H9 (cell line): Measurements from ENCODE around the gene PRDX4. TPM values are rescaled to one million over a fixed set of nuclear protein-coding genes. Genes with fewer than 3 reads are reported as not detected.

Source experiments
- DNase-seq: peaks from one replicate; pipeline ENCODE4 v3.0.0-alpha.2; 2017
- H2AFZ ChIP-seq: one replicate; pipeline ENCODE4 v1.6.1; 2013; ENCODE audit warnings: mild to moderate bottlenecking, low read length, control low read depth, moderate library complexity
- H2AK5ac ChIP-seq: 2 replicates; pipeline ENCODE4 v1.6.1; 2013; ENCODE audit warnings: low read length, control low read depth, mixed read lengths; ENCODE audit not compliant: insufficient read length
- H2BK120ac ChIP-seq: one replicate; pipeline ENCODE4 v1.6.1; 2013; ENCODE audit warnings: low read depth, mild to moderate bottlenecking, low read length, control low read depth, inconsistent platforms; ENCODE audit not compliant: poor library complexity, severe bottlenecking
- H2BK12ac ChIP-seq: 2 replicates; pipeline ENCODE4 v1.6.1; 2013; ENCODE audit warnings: low read length, control low read depth, mixed read lengths, low read depth; ENCODE audit not compliant: insufficient read length
- H2BK15ac ChIP-seq: 2 replicates; pipeline ENCODE4 v1.6.1; 2013; ENCODE audit warnings: low read depth, low read length, control low read depth
- H2BK20ac ChIP-seq: one replicate; pipeline ENCODE4 v1.6.1; 2013; ENCODE audit warnings: low read depth, mild to moderate bottlenecking, low read length, control low read depth, inconsistent platforms; ENCODE audit not compliant: poor library complexity, severe bottlenecking
- H2BK5ac ChIP-seq: 2 replicates; pipeline ENCODE4 v1.6.1; 2013; ENCODE audit warnings: low read length, control low read depth, mixed read lengths; ENCODE audit not compliant: insufficient read length
- H3K14ac ChIP-seq: 2 replicates; pipeline ENCODE4 v1.6.1; 2013; ENCODE audit warnings: low read length, control low read depth; ENCODE audit not compliant: insufficient read depth
- H3K18ac ChIP-seq: 2 replicates; pipeline ENCODE4 v1.6.1; 2013; ENCODE audit warnings: low read depth, mild to moderate bottlenecking, mixed read lengths, low read length, control low read depth; ENCODE audit not compliant: insufficient read length
- H3K23ac ChIP-seq: 2 replicates; pipeline ENCODE4 v1.6.1; 2013; ENCODE audit warnings: low read length, control low read depth, mixed read lengths, low read depth; ENCODE audit not compliant: insufficient read length
- H3K23me2 ChIP-seq: 2 replicates; pipeline ENCODE4 v1.6.1; 2013; ENCODE audit warnings: low read depth, mild to moderate bottlenecking, mixed read lengths, low read length, control low read depth; ENCODE audit not compliant: insufficient read length, poor library complexity, severe bottlenecking
- H3K27ac ChIP-seq: 2 replicates; pipeline ENCODE4 v1.5.1; 2013; ENCODE audit warnings: low read length, control low read depth, mixed read lengths, low read depth; ENCODE audit not compliant: insufficient read length
- H3K27me3 ChIP-seq: 2 replicates; pipeline ENCODE4 v1.6.1; 2013; ENCODE audit warnings: low read length, control low read depth, inconsistent platforms; ENCODE audit not compliant: insufficient read depth
- H3K4ac ChIP-seq: 2 replicates; pipeline ENCODE4 v1.6.1; 2013; ENCODE audit warnings: low read depth, mild to moderate bottlenecking, control low read depth, inconsistent platforms, low read length, moderate library complexity
- H3K4me1 ChIP-seq: 2 replicates; pipeline ENCODE4 v1.6.1; 2013; ENCODE audit warnings: low read length, control low read depth, inconsistent platforms; ENCODE audit not compliant: insufficient read depth
- H3K4me2 ChIP-seq: 2 replicates; pipeline ENCODE4 v1.6.1; 2013; ENCODE audit warnings: low read length, control low read depth, mixed read lengths; ENCODE audit not compliant: insufficient read length, insufficient read depth
- H3K56ac ChIP-seq: 2 replicates; pipeline ENCODE4 v1.6.1; 2013; ENCODE audit warnings: low read depth, mild to moderate bottlenecking, mixed read lengths, low read length, control low read depth; ENCODE audit not compliant: insufficient read length
- H3K79me1 ChIP-seq: 2 replicates; pipeline ENCODE4 v1.6.1; 2013; ENCODE audit warnings: low read depth, mild to moderate bottlenecking, moderate library complexity, low read length, control low read depth, inconsistent platforms; ENCODE audit not compliant: insufficient read depth, poor library complexity, severe bottlenecking
- H3K79me2 ChIP-seq: 2 replicates; pipeline ENCODE4 v1.6.1; 2013; ENCODE audit warnings: low read length, control low read depth, inconsistent platforms; ENCODE audit not compliant: insufficient read depth
- H3K9ac ChIP-seq: 2 replicates; pipeline ENCODE4 v1.6.1; 2013; ENCODE audit warnings: low read length, control low read depth, mixed read lengths; ENCODE audit not compliant: insufficient read length; ENCODE audit errors: extremely low read depth
- H3K9me3 ChIP-seq: one replicate; pipeline ENCODE4 v1.6.1; 2013; ENCODE audit warnings: low read depth, low read length, inconsistent platforms; ENCODE audit not compliant: control insufficient read depth
- H3T11ph ChIP-seq: one replicate; pipeline ENCODE4 v1.6.1; 2013; ENCODE audit warnings: mild to moderate bottlenecking, low read length, control low read depth, inconsistent platforms
- H4K20me1 ChIP-seq: one replicate; pipeline ENCODE4 v1.6.1; 2013; ENCODE audit not compliant: control insufficient read depth, insufficient read length, insufficient read depth
- H4K5ac ChIP-seq: 2 replicates; pipeline ENCODE4 v1.6.1; 2013; ENCODE audit warnings: low read depth, mild to moderate bottlenecking, mixed read lengths, low read length, control low read depth; ENCODE audit not compliant: insufficient read length
- H4K8ac ChIP-seq: replicated peaks from 2 replicates; pipeline ENCODE4 v1.6.1; 2013; ENCODE audit warnings: low read length, control low read depth, mixed read lengths, low read depth; ENCODE audit not compliant: insufficient read length
- H4K91ac ChIP-seq: 2 replicates; pipeline ENCODE4 v1.6.1; 2013; ENCODE audit warnings: low read depth, mild to moderate bottlenecking, moderate library complexity, mixed read lengths, low read length, control low read depth; ENCODE audit not compliant: insufficient read length
- H3K27ac Mint-ChIP-seq, 3 experiments: 2 replicates in 2 of 3; 3 replicates in 1 of 3; pipeline ENCODE4 v1.8.0; 2020 to 2021; ENCODE audit warnings: mixed read lengths in 3 of 3, mild to moderate bottlenecking in 1 of 3, moderate library complexity in 1 of 3
- H3K27me3 Mint-ChIP-seq: 2 replicates; pipeline ENCODE4 v1.8.0; 2021; ENCODE audit warnings: low read depth, mild to moderate bottlenecking, moderate library complexity, mixed read lengths
- H3K36me3 Mint-ChIP-seq, 3 experiments: 2 replicates in 2 of 3; 3 replicates in 1 of 3; pipeline ENCODE4 v1.8.0; 2020 to 2021; ENCODE audit warnings: low read depth in 3 of 3, mixed read lengths in 3 of 3; ENCODE audit not compliant: insufficient read depth in 1 of 3
- H3K4me1 Mint-ChIP-seq, 2 experiments: 2 replicates each; pipeline ENCODE4 v1.8.0; 2020; ENCODE audit warnings: mixed read lengths in 2 of 2
- H3K4me3 Mint-ChIP-seq, 2 experiments: 2 replicates in 1 of 2; 3 replicates in 1 of 2; pipeline ENCODE4 v1.8.0; 2020 to 2021; ENCODE audit warnings: mild to moderate bottlenecking in 2 of 2, mixed read lengths in 2 of 2, moderate library complexity in 1 of 2
- H3K9me3 Mint-ChIP-seq, 2 experiments: 2 replicates in 1 of 2; 3 replicates in 1 of 2; pipeline ENCODE4 v1.8.0; 2020; ENCODE audit warnings: mild to moderate bottlenecking in 2 of 2, mixed read lengths in 2 of 2, moderate library complexity in 1 of 2
- WGBS: extraction: QIAGEN DNeasy Blood & Tissue Kit; methylation state at CpG from one replicate; pipeline ENCODE4 v1.1.7; 2013; ENCODE audit warnings: missing lambda C conversion rate, low lambda C conversion rate, mixed read lengths; ENCODE audit not compliant: insufficient read length; ENCODE audit errors: extremely low coverage; 5-methylcytosine and 5-hydroxymethylcytosine counted together
- total RNA-seq: library from RNA; stranded (reverse); gene quantifications from 2 replicates; pipeline ENCODE4 v1.2.1, GENCODE V29; 2021
- TF ChIP-seq, protein P1 (sequence below): fragments of 200-600 bp; sonication (generic); conservative IDR thresholded peaks from 3 replicates; pipeline ENCODE4 v1.8.0; 2021; ENCODE audit warnings: antibody characterized with exemption, mild to moderate bottlenecking

Gene PRDX4
- total RNA-seq, 1 experiment from 2014 or later: 256 TPM

DNA sequence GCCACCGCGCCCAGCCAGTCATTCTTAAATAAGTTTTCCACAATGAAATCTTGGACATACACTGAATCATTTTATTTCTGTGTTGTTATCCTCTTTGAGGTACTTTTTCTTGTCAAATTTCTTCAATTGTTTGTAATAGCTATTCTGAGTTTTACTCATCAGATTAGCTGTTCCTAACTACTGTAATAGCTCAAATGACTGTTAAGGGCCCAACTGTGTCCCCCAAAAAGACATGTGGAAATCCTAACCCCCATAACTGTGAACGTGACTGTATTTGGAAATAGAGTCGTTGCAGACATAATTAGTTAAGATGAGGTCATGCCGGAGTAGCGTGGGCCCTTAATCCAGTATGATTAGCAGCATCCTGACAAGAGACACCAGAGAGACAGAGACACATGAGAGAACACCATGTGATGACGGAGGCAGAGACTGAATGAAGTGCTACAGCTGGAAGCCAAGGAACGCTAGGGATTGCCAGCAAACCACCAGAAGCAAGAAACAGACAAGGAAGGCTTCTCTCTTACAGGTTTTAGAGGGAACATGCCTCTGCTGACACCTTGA lies 52.9 kb downstream of the PRDX4 start:
- Mint-ChIP-seq H3K27me3 (no peaks in the 10 kb centered on the region), H3K36me3 (peaks cover 6 to 56% (median 17%) of the 10 kb centered on the region in 3 experiments; a peak in 6 of 7 replicates), H3K9me3 (no peaks in the 10 kb centered on the region; a peak in 1 of 5 replicates), H3K27ac (no peak overlapping the region; a peak in 1 of 7 replicates), H3K4me1 (peaks cover 7 to 8% of the 10 kb centered on the region in 2 experiments), H3K4me3 (no peak overlapping the region)
- Histone ChIP-seq H4K5ac (no peak overlapping the region), H3K14ac (no peak overlapping the region), H3K79me2 (no peaks in the 10 kb centered on the region), H3K23me2 (no peaks in the 10 kb centered on the region), H2BK120ac (no peak overlapping the region), H3K9me3 (no peaks in the 10 kb centered on the region), H2BK20ac (no peak overlapping the region), H2BK5ac (no peak overlapping the region), H3K27ac (no peak overlapping the region), H3K9ac (no peak overlapping the region), H3K4me2 (no peak overlapping the region), H3K56ac (no peak overlapping the region), H3K79me1 (no peaks in the 10 kb centered on the region), H3K4ac (no peak overlapping the region), H2BK15ac (no peak overlapping the region), H3K27me3 (no peaks in the 10 kb centered on the region), H4K91ac (no peak overlapping the region), H4K20me1 (no peaks in the 10 kb centered on the region), H4K8ac (no peak overlapping the region), H3K4me1 (no peaks in the 10 kb centered on the region), H3K18ac (no peak overlapping the region), H2AK5ac (no peak overlapping the region), H2AFZ (no peak overlapping the region), H2BK12ac (no peak overlapping the region), H3K23ac (no peak overlapping the region), H3T11ph (no peak overlapping the region)
- WGBS: no CpG with 5 or more reads among the region's 8 CpGs
- TF ChIP-seq, protein P1, sequence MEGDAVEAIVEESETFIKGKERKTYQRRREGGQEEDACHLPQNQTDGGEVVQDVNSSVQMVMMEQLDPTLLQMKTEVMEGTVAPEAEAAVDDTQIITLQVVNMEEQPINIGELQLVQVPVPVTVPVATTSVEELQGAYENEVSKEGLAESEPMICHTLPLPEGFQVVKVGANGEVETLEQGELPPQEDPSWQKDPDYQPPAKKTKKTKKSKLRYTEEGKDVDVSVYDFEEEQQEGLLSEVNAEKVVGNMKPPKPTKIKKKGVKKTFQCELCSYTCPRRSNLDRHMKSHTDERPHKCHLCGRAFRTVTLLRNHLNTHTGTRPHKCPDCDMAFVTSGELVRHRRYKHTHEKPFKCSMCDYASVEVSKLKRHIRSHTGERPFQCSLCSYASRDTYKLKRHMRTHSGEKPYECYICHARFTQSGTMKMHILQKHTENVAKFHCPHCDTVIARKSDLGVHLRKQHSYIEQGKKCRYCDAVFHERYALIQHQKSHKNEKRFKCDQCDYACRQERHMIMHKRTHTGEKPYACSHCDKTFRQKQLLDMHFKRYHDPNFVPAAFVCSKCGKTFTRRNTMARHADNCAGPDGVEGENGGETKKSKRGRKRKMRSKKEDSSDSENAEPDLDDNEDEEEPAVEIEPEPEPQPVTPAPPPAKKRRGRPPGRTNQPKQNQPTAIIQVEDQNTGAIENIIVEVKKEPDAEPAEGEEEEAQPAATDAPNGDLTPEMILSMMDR: no peak
- DNase-seq: no peak
